Measurements from ENCODE around the gene THNSL1.
A peak's percentile ranks its signal among the peaks of the same experiment; 100 is the strongest.

Gene THNSL1

DNA sequence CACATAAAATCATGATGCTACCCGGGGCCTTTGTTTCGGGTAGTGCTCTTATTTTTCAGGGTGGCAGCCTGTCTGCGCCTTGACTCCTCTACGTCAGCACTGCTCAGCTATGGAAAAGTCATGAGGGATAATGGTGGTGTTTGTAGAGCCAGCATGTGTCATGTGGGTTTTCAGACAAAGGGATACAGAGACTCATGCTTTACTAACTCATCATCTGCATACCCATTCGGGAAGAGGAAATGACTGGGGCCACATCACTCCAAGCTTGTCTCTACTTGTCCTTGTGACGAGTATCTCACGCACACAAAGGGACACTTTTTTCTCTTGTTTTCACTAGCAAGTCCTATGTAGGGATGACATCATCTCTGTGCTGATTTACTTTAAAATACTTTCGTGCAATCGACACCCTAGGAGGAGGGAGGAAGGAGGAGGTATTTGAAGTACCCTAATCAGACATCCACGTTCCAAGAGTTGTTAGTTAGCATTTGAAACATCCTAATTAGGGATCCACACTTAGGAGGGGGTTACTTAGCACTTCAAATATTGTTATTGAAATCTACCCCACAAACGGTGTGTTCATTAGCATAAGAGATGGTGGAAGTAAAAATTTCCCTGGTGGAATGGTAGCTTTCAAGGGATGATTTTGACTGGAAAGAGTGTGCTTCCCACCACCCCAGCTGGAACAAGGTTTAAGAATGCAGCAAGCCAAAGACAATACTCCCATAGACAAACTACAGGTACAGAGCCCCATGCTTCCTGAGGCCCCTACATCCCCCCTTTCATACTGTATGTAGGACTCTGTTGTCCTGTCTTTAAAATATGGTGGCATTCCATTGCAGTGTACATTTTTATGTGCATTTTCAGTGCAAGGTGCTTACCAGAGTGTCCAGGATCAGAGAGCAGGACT, 52.0 kb downstream of the THNSL1 start (continued):
- TF ChIP-seq ZNF510 (tag by site-specific recombination; IDR thresholded peaks at IDR 0.05; ENCODE audit: insufficient replicate concordance) (no peak), ZNF169 (tag by site-specific recombination; IDR thresholded peaks at IDR 0.05) (no peak), EGR2 (tag by site-specific recombination; IDR thresholded peaks at IDR 0.05; ENCODE audit: low read depth) (no peak), ZNF2 (tag by site-specific recombination; IDR thresholded peaks at IDR 0.05) (no peak), SCRT1 (tag by site-specific recombination; IDR thresholded peaks at IDR 0.05; ENCODE audit: borderline replicate concordance) (no peak), PRDM1 (tag by site-specific recombination; IDR thresholded peaks at IDR 0.05) (peak; percentile 64), ZNF223 (tag by site-specific recombination; IDR thresholded peaks at IDR 0.05) (no peak), ZSCAN23 (tag by site-specific recombination; IDR thresholded peaks at IDR 0.05) (no peak), KLF10 (tag by site-specific recombination; IDR thresholded peaks at IDR 0.05) (no peak), ZNF133 (tag by site-specific recombination; IDR thresholded peaks at IDR 0.05) (no peak), HOXD13 (CRISPR knock-in tag; IDR thresholded peaks at IDR 0.05; ENCODE audit: borderline replicate concordance) (no peak), ZNF19 (tag by site-specific recombination; IDR thresholded peaks at IDR 0.05; ENCODE audit: low read depth) (no peak), GLI4 (tag by site-specific recombination; IDR thresholded peaks at IDR 0.05) (no peak), ZSCAN30 (tag by site-specific recombination; IDR thresholded peaks at IDR 0.05) (no peak), ZNF248 (tag by site-specific recombination; IDR thresholded peaks at IDR 0.05) (no peak)
- TF ChIP-seq, protein P1, sequence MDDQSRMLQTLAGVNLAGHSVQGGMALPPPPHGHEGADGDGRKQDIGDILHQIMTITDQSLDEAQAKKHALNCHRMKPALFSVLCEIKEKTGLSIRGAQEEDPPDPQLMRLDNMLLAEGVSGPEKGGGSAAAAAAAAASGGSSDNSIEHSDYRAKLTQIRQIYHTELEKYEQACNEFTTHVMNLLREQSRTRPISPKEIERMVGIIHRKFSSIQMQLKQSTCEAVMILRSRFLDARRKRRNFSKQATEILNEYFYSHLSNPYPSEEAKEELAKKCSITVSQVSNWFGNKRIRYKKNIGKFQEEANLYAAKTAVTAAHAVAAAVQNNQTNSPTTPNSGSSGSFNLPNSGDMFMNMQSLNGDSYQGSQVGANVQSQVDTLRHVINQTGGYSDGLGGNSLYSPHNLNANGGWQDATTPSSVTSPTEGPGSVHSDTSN (CRISPR knock-in tag; IDR thresholded peaks at IDR 0.05), result no peak
- TF ChIP-seq, protein P2, sequence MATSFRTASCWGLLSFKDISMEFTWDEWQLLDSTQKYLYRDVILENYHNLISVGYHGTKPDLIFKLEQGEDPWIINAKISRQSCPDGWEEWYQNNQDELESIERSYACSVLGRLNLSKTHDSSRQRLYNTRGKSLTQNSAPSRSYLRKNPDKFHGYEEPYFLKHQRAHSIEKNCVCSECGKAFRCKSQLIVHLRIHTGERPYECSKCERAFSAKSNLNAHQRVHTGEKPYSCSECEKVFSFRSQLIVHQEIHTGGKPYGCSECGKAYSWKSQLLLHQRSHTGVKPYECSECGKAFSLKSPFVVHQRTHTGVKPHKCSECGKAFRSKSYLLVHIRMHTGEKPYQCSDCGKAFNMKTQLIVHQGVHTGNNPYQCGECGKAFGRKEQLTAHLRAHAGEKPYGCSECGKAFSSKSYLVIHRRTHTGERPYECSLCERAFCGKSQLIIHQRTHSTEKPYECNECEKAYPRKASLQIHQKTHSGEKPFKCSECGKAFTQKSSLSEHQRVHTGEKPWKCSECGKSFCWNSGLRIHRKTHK (tag by site-specific recombination; IDR thresholded peaks at IDR 0.05), result no peak
- TF ChIP-seq, protein P3, sequence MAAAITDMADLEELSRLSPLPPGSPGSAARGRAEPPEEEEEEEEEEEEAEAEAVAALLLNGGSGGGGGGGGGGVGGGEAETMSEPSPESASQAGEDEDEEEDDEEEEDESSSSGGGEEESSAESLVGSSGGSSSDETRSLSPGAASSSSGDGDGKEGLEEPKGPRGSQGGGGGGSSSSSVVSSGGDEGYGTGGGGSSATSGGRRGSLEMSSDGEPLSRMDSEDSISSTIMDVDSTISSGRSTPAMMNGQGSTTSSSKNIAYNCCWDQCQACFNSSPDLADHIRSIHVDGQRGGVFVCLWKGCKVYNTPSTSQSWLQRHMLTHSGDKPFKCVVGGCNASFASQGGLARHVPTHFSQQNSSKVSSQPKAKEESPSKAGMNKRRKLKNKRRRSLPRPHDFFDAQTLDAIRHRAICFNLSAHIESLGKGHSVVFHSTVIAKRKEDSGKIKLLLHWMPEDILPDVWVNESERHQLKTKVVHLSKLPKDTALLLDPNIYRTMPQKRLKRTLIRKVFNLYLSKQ (tag by site-specific recombination; IDR thresholded peaks at IDR 0.05; ENCODE audit: borderline replicate concordance), result no peak
- TF ChIP-seq, protein P4, sequence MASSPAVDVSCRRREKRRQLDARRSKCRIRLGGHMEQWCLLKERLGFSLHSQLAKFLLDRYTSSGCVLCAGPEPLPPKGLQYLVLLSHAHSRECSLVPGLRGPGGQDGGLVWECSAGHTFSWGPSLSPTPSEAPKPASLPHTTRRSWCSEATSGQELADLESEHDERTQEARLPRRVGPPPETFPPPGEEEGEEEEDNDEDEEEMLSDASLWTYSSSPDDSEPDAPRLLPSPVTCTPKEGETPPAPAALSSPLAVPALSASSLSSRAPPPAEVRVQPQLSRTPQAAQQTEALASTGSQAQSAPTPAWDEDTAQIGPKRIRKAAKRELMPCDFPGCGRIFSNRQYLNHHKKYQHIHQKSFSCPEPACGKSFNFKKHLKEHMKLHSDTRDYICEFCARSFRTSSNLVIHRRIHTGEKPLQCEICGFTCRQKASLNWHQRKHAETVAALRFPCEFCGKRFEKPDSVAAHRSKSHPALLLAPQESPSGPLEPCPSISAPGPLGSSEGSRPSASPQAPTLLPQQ (tag by site-specific recombination; IDR thresholded peaks at IDR 0.05), result peak; percentile 66
- TF ChIP-seq, protein P5, sequence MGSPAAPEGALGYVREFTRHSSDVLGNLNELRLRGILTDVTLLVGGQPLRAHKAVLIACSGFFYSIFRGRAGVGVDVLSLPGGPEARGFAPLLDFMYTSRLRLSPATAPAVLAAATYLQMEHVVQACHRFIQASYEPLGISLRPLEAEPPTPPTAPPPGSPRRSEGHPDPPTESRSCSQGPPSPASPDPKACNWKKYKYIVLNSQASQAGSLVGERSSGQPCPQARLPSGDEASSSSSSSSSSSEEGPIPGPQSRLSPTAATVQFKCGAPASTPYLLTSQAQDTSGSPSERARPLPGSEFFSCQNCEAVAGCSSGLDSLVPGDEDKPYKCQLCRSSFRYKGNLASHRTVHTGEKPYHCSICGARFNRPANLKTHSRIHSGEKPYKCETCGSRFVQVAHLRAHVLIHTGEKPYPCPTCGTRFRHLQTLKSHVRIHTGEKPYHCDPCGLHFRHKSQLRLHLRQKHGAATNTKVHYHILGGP (tag by site-specific recombination; IDR thresholded peaks at IDR 0.05), result no peak
- TF ChIP-seq, protein P6, sequence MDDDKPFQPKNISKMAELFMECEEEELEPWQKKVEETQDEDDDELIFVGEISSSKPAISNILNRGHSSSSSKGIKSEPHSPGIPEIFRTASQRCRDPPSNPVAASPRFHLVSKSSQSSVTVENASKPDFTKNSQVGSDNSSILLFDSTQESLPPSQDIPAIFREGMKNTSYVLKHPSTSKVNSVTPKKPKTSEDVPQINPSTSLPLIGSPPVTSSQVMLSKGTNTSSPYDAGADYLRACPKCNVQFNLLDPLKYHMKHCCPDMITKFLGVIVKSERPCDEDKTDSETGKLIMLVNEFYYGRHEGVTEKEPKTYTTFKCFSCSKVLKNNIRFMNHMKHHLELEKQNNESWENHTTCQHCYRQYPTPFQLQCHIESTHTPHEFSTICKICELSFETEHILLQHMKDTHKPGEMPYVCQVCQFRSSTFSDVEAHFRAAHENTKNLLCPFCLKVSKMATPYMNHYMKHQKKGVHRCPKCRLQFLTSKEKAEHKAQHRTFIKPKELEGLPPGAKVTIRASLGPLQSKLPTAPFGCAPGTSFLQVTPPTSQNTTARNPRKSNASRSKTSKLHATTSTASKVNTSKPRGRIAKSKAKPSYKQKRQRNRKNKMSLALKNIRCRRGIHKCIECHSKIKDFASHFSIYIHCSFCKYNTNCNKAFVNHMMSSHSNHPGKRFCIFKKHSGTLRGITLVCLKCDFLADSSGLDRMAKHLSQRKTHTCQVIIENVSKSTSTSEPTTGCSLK (tag by site-specific recombination; IDR thresholded peaks at IDR 0.05), result no peak
- TF ChIP-seq, protein P7, sequence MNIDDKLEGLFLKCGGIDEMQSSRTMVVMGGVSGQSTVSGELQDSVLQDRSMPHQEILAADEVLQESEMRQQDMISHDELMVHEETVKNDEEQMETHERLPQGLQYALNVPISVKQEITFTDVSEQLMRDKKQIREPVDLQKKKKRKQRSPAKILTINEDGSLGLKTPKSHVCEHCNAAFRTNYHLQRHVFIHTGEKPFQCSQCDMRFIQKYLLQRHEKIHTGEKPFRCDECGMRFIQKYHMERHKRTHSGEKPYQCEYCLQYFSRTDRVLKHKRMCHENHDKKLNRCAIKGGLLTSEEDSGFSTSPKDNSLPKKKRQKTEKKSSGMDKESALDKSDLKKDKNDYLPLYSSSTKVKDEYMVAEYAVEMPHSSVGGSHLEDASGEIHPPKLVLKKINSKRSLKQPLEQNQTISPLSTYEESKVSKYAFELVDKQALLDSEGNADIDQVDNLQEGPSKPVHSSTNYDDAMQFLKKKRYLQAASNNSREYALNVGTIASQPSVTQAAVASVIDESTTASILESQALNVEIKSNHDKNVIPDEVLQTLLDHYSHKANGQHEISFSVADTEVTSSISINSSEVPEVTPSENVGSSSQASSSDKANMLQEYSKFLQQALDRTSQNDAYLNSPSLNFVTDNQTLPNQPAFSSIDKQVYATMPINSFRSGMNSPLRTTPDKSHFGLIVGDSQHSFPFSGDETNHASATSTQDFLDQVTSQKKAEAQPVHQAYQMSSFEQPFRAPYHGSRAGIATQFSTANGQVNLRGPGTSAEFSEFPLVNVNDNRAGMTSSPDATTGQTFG (tag by site-specific recombination; IDR thresholded peaks at IDR 0.05; ENCODE audit: borderline replicate concordance), result no peak
- TF ChIP-seq, protein P8, sequence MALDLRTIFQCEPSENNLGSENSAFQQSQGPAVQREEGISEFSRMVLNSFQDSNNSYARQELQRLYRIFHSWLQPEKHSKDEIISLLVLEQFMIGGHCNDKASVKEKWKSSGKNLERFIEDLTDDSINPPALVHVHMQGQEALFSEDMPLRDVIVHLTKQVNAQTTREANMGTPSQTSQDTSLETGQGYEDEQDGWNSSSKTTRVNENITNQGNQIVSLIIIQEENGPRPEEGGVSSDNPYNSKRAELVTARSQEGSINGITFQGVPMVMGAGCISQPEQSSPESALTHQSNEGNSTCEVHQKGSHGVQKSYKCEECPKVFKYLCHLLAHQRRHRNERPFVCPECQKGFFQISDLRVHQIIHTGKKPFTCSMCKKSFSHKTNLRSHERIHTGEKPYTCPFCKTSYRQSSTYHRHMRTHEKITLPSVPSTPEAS (tag by site-specific recombination; IDR thresholded peaks at IDR 0.05), result no peak
